ENCODE measurements around the gene RBBP7. TPM values are rescaled to one million over a fixed set of nuclear protein-coding genes. Genes with fewer than 3 reads are reported as not detected.

RBBP7 gene
- total and polyA plus RNA-seq, 2 of the 13 experiments (the other 11 are each of a cell fraction or from before 2014, with no cell fraction given) = 89.5 to 145 TPM

GRCh38 chrX:16807976-16808542, 62.1 kb downstream of the RBBP7 start (continued):
- peak; percentile 54 for TF ChIP-seq PAXIP1 (CRISPR knock-in tag; conservative IDR thresholded peaks at IDR 0.05)
- TF ChIP-seq FOXO1 (CRISPR knock-in tag; IDR thresholded peaks at IDR 0.05) = peak; percentile 43; the same call in 1 of the 2 replicates
- TF ChIP-seq FOXP1 (IDR thresholded peaks at IDR 0.05) = 0 out of 2 replicates have a peak, but pooled peaks have one; percentile 37
- peak; percentile 92 for TF ChIP-seq FOXP1 (CRISPR knock-in tag; IDR thresholded peaks at IDR 0.05)
- no peak for TF ChIP-seq KLF11 (CRISPR knock-in tag; IDR thresholded peaks at IDR 0.05)
- TF ChIP-seq CENPX (CRISPR knock-in tag; IDR thresholded peaks at IDR 0.05) = no peak
- TF ChIP-seq MAFG (CRISPR knock-in tag; IDR thresholded peaks at IDR 0.05) = no peak
- 0 out of 2 replicates have a peak, but pooled peaks have one; percentile 13 for TF ChIP-seq SRF (IDR thresholded peaks at IDR 0.05; ENCODE audit: low read depth, low read length)
- peak; percentile 69 for TF ChIP-seq FOXA3 (CRISPR knock-in tag; IDR thresholded peaks at IDR 0.05)
- no peak for TF ChIP-seq ATF5 (CRISPR knock-in tag; IDR thresholded peaks at IDR 0.05; ENCODE audit: low read depth)
- TF ChIP-seq ZNF775 (CRISPR knock-in tag; IDR thresholded peaks at IDR 0.05; ENCODE audit: borderline replicate concordance) = no peak
- peak; percentile 44; the same call in 1 of the 2 replicates for TF ChIP-seq FOXK1 (CRISPR knock-in tag; IDR thresholded peaks at IDR 0.05; ENCODE audit: borderline replicate concordance, low read depth)
- no peak for TF ChIP-seq ZNF3 (CRISPR knock-in tag; IDR thresholded peaks at IDR 0.05)
- TF ChIP-seq GATAD2A (CRISPR knock-in tag; IDR thresholded peaks at IDR 0.05) = peak; percentile 70
- no peak for TF ChIP-seq FOXA1 (IDR thresholded peaks at IDR 0.05)
- TF ChIP-seq FOXA1 (CRISPR knock-in tag; IDR thresholded peaks at IDR 0.05) = peak; percentile 37; the same call in 1 of the 2 replicates
- no peak for TF ChIP-seq ZNF264 (CRISPR knock-in tag; IDR thresholded peaks at IDR 0.05)
- TF ChIP-seq THAP11 (CRISPR knock-in tag; IDR thresholded peaks at IDR 0.05) = peak; percentile 35; the same call in 1 of the 2 replicates
- TF ChIP-seq ZNF800 (CRISPR knock-in tag; IDR thresholded peaks at IDR 0.05) = no peak
- no peak for TF ChIP-seq MTF1 (CRISPR knock-in tag; IDR thresholded peaks at IDR 0.05)
- TF ChIP-seq KDM2A (CRISPR knock-in tag; IDR thresholded peaks at IDR 0.05; ENCODE audit: borderline replicate concordance, low read depth) = no peak

Measured in HepG2 (cell line).